Hematopoietic multipotent progenitor cell treated with erythropoietin and hydrocortisone succinate and interleukin-3 and kit ligand, for 6 days (in vitro differentiated cells): ENCODE measurements around the gene FAM200A.
"Not testable (repeated sequence)": the region's sequence is repeated elsewhere in the genome, so short reads cannot be mapped to it uniquely, and the experiment has no call there.

Experiments used
- DNase-seq: peaks from one replicate; pipeline ENCODE4 v3.0.0-alpha.2; 2015

FAM200A gene

GRCh38 chr7:99551767-99552463 is at the start of gene FAM200A:
TSS of gene FAM200A (minus strand) at chr7:99552114. CDS start at chr7:99548407, 3,707 bp downstream.
- peak; percentile 97 for DNase-seq

GRCh38 chr7:99599836-99600235 is 47.9 kb upstream of the FAM200A start:
- no peak for DNase-seq

DNA sequence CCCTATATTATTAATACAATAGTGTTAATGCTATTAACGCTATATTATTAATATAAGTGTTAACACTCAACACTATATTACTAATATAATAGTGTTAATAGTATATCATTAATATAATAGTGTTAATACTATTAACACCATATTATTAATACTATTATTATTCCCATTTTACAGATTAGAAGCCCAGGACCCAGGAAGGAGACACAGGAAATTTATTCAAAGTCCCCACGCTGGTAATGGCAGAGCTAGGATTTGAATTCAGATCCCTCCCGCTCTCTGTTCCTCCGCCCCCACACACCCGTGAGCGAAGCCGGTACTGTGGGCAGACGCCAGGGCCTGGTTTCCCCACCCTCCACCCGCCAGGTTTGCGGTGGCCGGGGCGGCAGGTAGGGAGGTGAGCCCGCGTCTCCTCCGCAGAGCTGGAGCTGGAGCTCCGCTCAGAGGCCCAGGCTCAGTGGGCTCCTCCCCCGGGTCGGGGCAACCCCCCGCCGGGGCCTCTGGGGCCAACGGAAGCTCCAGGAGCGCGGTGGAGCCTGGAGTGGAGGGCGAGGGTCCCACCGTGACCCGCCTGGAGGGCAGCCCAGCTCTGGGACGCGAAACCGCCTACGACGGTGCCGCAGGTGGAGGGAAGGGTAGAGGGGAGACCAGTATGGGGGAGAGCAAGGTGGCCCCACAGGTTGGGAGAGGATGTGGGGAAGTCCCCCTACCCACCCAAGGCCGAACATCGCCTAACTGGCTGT is 46.0 kb upstream of the FAM200A start, which contains the start of gene TMEM225B:
TSS of gene TMEM225B (plus strand) at position 506 of the 740 bp plus-strand sequence. CDS start 6,122 bp downstream, outside the sequence.
- DNase-seq, result no peak

DNA sequence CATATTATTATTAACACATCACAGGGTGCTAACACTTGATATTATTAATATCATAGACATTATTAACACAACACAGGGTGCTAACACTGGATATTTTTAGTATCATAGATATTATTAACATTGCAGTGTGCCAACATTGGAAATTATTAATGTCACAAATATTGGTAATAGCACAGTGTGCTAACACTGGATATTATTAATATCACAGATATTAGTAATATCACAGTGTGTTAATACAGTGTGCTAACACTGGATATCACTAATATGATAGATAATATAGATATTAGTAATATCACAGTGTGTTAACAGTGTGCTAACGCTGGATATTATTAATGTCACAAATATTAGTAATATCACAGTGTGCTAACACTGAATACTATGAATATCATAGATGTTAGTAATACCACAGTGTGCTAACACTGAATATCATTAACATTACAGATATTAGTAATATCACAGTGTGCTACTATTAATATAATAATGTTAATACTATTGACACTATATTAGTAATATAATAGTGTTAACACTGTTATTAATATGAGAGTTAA is 44.6 kb upstream of the FAM200A start:
- DNase-seq, result no peak

- DNase-seq, result no peak
Observed at GRCh38 chr7:99594948-99595745, 43.2 kb upstream of the FAM200A start.

DNA sequence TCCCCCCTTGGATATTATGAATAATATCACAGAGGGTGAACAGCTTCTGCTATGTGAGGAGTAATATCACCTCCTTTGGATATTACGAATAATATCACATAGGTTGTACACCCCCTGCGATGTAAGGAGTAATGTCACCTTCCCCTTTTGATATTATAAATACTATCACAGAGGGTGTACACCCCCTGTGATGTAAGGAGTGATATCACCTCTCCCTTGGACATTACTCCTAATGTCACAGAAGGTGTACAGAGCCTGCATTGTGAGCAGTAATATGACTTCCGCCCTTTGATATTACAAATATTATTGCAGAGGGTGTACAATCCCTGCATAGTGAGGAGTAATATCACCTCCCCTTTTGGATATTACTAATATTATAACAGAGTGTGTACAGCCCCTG is 37.0 kb upstream of the FAM200A start:
- DNase-seq, result no peak

DNA sequence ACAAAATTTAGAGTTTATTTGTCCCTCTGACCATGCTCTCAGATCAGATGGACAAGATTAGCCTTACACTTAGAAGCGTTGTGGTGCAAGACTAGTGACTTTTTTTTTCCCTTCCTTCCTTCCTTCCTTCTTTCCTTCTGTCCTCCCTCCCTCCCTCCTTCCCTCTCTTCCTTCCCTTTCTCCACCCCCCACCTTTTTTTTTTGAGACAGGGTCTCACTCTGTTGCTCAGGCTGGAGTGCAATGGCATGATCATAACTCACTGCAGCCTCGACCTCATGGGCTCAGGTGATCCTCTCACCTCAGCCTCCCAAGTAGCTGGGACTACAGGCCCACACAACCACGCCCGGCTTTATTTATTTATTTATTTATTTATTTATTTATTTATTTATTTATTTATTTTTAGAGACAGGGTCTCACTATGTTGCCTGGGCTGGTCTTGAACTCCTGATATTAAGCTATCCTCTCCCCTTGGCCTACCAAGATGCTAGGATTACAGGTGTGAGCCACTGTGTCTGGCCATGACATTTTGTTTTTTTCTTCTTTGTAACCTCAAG is 28.9 kb upstream of the FAM200A start:
- DNase-seq, result not testable (repeated sequence)

- DNase-seq, result peak; percentile 39
Observed at GRCh38 chr7:99579956-99580777, 28.3 kb upstream of the FAM200A start.

- DNase-seq, result peak; percentile 21
Observed at GRCh38 chr7:99579281-99579955, 27.5 kb upstream of the FAM200A start.

DNA sequence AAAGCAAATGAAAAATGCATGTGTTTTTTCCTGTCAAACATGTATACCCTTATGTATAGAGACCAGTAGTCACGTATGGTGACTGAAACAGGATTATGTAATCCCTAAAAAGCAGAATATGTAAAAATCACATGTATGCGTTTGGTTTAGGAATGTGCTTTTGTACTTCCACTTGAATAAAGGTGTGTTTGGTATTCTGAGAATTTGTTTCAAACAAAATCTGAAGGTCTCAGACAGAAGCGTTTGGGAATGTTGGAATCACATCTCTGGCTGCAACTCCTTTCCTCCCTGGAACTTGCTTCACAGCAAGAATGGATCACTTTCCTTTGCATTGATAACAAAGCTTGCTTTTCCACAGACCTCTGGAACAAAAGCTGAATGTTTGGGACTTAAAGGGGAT is 24.3 kb upstream of the FAM200A start:
- DNase-seq, result no peak

DNA sequence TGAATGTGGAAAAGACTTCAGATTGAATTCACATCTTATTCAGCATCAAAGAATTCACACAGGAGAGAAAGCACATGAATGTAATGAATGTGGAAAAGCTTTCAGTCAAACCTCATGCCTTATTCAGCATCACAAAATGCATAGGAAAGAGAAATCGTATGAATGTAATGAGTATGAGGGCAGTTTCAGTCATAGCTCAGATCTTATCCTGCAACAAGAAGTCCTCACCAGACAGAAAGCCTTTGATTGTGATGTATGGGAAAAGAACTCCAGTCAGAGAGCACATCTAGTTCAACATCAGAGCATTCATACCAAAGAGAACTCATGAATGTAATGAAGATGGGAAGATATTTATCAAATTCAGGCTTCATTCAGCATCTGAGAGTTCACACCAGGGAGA is 21.3 kb upstream of the FAM200A start:
- no peak for DNase-seq

- DNase-seq, result no peak
Observed at GRCh38 chr7:99571768-99572167, 19.9 kb upstream of the FAM200A start.

- not testable (repeated sequence) for DNase-seq
Observed at GRCh38 chr7:99568770-99569169, 16.9 kb upstream of the FAM200A start.

- DNase-seq, result no peak
Observed at GRCh38 chr7:99563650-99564049, 11.7 kb upstream of the FAM200A start.

GRCh38 chr7:99562832-99563231 is 10.9 kb upstream of the FAM200A start:
- peak; percentile 25 for DNase-seq

GRCh38 chr7:99562114-99562784 is 10.3 kb upstream of the FAM200A start:
- no peak for DNase-seq

- no peak for DNase-seq
Observed at GRCh38 chr7:99561737-99562051, 9.8 kb upstream of the FAM200A start.

- DNase-seq, result no peak
Observed at GRCh38 chr7:99560834-99561736, 9.2 kb upstream of the FAM200A start.

- DNase-seq, result no peak
Observed at GRCh38 chr7:99559175-99559915, 7.4 kb upstream of the FAM200A start.
